NCI-H2171 treated with DMSO at 0.1 percent for 48 hours (cell line): ENCODE data around the gene EFL1.
"Not testable (repeated sequence)": the region's sequence is repeated elsewhere in the genome, so short reads cannot be mapped to it uniquely, and the experiment has no call there.

Source experiments
- DNase-seq: peaks from one replicate; lab custom pipeline; 2025; lab: John Stamatoyannopoulos, UW

The EFL1 gene

DNA sequence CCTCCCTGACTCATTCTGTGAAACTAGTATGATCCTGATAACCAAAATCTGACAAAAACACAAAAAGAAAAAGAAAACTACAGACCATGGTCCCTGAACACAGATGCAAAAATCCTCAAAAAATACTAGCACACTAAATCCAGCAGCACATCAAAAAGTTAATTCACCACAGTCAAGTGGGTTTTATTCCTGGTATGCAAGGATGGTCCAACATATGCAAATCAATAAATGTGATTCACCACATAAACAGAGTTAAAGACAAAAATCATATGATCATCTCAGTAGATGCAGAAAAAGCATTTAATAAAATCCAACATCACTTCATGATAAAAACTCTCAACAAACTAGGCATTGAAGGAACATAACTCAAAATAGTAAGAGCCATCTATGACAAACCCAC is 12.9 kb upstream of the EFL1 start:
- DNase-seq: no peak

DNA sequence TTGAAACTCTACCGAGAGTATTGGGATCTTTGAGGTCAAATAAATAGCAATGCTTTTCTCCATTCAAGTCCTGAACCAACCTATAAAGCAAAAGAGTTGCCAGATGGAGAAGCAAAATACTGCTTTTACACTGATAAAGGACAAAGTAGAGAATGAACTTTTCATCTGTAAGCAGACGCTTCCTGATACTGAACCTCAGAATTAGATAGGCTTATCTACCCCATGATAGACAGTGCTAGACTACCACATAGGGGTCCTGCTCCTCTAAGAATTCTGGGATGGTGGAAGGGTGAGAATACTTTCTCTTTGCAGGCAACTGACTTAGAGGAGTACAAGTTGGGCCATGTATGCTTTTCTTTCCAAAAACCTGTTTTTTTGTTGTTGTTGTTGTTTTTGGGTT is 9.6 kb upstream of the EFL1 start:
- no peak for DNase-seq

DNA sequence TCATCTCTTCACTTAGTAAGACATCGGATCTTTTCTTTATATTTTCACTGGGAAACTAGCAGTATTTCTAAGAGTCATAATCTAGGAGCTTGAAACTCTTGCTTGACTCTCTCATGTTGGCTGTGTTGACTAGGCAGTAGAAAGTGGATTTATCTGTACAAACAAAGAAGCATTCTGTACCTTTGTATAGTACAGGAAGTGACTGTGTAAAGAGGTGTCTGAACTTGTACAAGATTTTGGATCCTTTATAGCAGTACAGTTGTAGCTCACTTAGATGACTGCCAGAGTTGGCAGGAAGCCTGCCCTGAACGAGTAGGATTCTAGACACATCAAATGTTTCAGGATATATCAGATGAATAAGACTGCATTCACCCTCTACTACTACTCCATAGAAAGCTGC is 5.9 kb upstream of the EFL1 start:
- not testable (repeated sequence) for DNase-seq

GRCh38 chr15:82267137-82267536 is 4.6 kb upstream of the EFL1 start:
- not testable (repeated sequence) for DNase-seq

- DNase-seq: no peak
Observed at GRCh38 chr15:82263350-82263749, 816 bp upstream of the EFL1 start.

DNA sequence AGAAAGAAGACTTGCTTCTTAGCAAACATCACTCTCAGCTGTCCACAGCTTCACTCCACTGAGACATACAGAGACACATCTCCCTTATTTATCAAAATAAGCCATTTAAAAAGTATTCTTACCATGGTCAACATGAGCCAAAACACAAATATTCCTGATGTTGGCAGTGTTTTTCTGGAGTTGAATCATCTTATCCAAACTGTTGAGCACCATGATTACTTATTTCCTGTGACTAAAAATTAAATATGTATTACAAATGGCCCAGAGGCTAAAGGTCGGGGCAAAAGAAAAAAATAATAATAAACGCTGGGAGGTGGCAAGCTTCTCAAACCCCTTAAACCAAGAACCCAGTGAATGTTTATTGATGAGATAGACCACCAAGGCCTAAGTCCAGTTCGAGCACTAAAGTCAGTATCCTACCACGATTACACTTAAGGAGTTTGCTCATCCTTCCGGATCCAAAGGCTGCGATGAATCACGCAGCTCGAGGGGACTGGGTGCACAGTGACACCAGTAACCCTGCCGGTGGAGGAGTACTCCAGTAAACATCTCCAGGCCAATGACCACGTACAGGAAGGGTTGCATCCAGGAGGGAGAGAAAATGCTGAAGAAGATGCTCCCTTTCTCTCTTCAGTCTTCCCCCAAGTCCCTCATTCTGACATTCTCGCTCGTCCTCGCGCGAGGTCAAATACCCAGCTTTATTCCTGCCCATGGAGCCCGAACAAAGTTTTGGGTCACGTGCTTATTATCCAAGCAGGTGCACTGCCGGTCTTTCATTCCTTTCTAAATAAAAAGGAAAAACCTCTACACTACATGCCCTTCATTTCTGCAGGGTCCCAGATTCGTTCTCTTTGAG is 740 bp downstream of the EFL1 start:
- not testable (repeated sequence) for DNase-seq

DNA sequence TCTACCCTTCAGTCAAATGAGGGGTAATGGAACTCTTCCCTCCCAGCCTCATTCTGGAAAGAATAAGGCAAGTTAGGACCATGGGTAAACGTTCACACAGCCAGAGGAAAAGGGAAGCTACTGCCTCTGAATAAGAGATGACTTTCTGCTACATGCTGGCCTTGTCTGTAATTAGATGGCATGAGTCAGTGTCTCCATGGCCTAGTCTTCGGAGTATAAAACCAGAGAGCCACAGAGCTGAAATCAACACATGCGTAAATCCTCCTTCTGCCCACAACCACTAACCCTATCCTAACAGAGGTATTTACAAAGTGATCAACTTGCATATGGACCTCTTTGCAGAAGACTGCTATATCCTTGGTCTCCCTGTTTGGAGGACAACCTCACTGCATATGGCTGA is 14.3 kb downstream of the EFL1 start:
- DNase-seq: not testable (repeated sequence)

- DNase-seq: not testable (repeated sequence)
Observed at GRCh38 chr15:82245956-82246355, 16.6 kb downstream of the EFL1 start.

DNA sequence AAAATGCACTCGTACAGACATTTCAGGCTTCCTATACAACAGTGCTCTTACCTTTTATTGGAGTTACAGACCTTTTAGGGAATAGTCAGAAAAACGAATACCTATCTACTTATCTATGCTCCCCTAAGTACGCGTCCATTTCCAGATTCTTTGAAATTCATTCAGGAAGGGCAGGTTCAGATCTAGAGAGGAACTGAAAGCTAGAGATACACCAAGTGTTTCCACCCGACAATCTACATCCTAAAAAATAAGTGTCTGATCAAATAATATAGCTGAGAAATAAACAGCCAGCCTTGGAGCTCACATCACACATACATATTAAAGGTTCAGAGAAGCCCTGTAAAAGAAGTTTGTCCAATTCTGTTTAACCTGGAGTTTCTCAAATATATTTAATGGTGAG is 18.9 kb downstream of the EFL1 start:
- DNase-seq: not testable (repeated sequence)

- DNase-seq: not testable (repeated sequence)
Observed at GRCh38 chr15:82241836-82242499, 20.6 kb downstream of the EFL1 start.

- DNase-seq: no peak
Observed at GRCh38 chr15:82239685-82240391, 22.7 kb downstream of the EFL1 start.

- not testable (repeated sequence) for DNase-seq
Observed at GRCh38 chr15:82237944-82238534, 24.5 kb downstream of the EFL1 start.

- no peak for DNase-seq
Observed at GRCh38 chr15:82231842-82232241, 30.7 kb downstream of the EFL1 start.

- no peak for DNase-seq
Observed at GRCh38 chr15:82231233-82231632, 31.3 kb downstream of the EFL1 start.

GRCh38 chr15:82228750-82229149 is 33.8 kb downstream of the EFL1 start:
- DNase-seq: no peak

GRCh38 chr15:82221535-82221934 is 41.0 kb downstream of the EFL1 start:
- not testable (repeated sequence) for DNase-seq

GRCh38 chr15:82216092-82216491 is 46.4 kb downstream of the EFL1 start:
- DNase-seq: not testable (repeated sequence)

- not testable (repeated sequence) for DNase-seq
Observed at GRCh38 chr15:82212201-82212600, 50.3 kb downstream of the EFL1 start.

- DNase-seq: not testable (repeated sequence)
Observed at GRCh38 chr15:82210066-82210597, 52.4 kb downstream of the EFL1 start.

DNA sequence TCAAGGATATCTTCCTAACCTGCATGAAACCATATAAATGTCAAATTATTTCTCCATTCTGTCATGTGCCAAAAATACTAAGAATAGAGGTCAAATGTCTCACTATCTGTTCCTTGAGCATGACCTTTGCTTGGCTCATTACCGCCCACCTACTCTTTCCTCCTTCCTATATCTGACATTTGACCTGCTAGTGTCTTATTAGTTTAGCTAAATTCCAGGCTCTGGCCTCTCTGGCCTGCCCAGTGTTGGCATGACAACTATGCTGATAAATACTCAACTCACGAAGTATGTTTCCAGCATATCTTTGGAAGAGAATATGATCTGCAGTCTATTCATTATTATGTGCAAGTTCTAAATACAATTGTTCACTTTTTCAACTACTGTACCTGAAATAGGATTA is 58.0 kb downstream of the EFL1 start:
- not testable (repeated sequence) for DNase-seq

GRCh38 chr15:82197733-82198594 is 64.6 kb downstream of the EFL1 start:
- peak; percentile 61 for DNase-seq
